Superior temporal gyrus (tissue), 1 donor: ENCODE results near the gene EME1.

ENCODE experiments used
- DNase-seq: peaks from one replicate; pipeline ENCODE4 v3.0.0-alpha.2; 2016; ENCODE audit errors: extremely low spot score

The EME1 gene

DNA sequence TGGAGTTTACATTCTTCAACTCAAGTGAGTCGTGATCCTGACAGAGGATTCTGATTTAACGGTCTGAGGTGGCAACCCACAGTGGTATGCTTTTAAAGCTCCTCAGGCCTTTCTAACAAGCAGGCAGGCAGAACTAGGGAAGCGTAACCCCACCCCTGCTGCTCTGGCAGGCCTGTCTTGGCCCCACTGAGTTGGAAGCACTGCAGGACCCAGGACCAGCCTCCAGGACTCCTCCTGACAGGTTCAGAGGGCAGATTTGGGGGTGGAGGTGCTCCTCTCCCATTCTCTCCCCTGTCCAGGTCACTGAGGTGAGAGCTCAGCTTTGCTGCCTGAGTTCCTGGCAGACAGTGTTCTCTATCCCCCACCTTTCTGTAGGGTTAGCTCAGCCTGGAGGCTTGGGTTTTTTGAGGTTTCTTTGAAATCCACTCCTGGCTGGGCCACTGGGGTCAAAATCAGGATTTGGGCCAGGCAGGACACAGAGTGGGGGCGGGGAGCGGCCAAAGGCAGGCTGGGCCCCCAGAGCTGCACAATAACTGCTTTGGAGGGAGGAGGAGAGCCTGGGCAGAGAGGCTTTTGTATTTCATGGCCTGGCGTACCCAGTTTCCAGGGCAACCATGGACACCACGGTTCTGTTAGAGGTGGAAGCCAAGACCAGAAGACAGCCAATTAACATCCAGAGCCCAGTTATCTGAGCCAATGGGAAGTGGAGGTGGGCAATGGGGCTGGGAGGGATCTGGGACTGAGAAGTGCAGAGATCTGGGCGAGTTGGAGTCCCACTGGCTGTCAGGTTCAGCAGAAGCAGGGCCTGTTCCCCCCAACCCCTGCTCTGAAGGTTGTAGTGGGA lies 9.6 kb upstream of the EME1 start:
- peak; percentile 84 for DNase-seq

GRCh38 chr17:50364061-50364458 lies 9.0 kb upstream of the EME1 start:
- DNase-seq = no peak

- DNase-seq = no peak
Observed at GRCh38 chr17:50364715-50365114, 8.3 kb upstream of the EME1 start.

DNA sequence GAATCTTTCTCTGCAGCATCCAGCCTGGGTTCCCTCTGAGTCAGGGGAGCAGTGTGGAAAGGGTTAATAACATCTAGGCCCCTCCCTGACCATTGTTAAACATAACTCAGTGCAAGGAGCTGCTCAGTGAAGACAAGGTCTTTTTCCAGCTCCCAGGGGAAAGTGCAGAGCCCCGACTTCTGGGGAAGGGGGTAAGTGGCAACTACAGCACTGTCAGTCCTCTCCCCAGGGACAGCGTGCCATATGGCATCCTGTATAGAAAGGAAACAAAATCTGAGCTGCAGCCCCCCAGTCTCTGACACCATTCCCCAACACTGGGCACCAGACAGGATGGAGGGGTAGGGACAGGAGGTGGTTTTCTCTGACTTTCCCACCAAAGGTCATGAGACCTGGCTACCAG lies 7.9 kb upstream of the EME1 start:
- DNase-seq = no peak

DNA sequence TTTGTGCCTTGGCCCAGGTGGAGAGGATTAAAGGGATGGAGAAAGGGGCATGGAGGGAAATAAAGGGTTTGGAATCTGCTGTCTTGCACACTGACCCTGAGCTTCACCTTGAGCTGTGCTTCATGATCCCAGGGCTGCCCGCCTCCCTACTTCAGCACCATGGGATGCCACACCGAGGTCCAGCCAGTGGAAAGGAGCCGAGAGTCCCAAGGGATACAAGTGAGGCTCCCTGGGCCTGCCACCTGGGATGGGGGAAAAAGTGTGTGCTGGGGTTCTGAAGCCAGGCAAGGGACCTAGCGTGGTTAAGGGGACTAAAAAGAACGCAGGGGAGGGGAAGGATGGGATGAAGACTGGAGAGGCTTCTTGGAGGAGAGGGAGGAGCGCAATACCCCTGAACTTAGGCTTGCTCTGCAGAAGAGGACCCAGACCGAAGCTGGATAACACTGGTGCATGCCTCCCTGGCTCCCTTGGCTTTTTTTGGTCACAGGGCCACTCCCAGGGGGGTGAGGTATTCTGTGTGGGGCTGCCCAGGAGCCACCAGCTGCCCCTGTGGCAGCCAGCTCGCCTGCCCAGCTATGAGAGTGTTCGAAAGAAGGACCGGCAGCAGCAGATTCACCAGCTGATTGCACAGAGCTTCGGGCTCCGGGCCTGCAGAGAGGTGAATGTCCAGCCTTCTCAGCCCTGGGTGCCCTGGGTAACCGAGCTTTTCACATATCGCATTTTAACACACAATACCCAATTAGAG lies 7.2 kb upstream of the EME1 start:
- DNase-seq = no peak

DNA sequence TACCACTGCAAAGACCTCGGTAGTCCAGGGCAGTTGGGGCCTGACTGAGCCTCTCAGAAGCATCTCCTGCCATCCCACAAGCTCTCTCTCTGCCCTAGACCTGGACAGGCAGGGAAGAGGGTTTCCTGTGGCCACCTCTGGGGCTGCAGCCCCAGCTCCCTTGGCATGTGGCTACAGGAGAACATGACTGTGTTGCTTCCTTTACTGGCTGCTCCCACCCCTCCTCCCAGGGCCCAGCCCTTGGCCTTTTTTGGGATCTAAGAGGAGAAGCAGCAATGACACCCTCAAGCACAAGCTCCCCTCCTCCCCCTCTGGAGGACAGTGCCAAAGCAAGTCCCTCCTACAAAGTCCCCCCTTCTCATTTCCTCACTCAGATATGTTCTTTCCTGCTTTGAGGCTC lies 5.6 kb upstream of the EME1 start:
- DNase-seq = no peak

DNA sequence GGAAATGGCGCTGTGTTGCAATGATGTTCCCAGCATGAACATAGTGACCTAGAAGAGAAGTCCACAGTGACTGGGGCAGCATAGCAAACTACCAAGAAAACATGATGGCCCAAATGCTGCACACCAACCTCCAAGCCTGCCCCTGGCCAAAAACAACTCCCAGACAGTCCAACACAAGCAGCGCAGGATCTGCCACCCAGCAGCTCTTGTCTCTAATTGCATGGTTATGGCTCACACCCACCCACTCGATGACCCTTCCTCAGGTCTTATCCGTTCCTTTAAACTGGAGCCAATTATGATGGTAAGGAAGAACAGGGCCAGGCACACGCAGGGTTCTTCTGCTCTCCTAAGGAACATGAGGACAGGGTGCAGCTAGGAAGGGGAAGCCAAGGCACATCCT lies 3.0 kb upstream of the EME1 start:
- no peak for DNase-seq

GRCh38 chr17:50371526-50371925 lies 1.5 kb upstream of the EME1 start:
- no peak for DNase-seq

DNA sequence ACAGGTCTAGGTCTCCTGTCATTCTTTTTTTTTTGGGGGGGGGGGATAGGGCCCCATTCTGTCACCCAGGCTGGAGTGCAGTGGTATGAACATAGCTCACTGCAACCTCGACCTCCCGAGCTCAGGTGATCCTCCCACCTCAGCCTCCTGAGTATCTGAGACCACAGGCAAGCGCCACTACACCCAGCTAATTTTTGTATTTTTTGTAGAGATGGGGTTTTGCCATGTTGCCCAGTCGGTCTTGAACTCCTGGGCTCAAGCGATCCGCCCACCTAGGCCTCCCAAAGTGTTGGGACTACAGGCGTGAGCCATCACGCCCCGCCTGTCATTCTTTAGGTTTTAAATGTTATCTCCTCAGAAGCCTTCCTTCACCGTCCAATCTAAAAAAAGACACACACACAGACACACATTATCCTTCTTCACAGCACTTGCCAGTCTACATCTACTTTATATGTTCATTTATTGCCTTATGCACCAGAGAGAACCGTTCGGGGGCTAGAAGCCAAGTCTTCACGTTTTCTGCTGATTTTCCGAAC lies 739 bp upstream of the EME1 start:
- no peak for DNase-seq

GRCh38 chr17:50373705-50374104 lies 676 bp downstream of the EME1 start:
- DNase-seq = no peak

GRCh38 chr17:50375858-50376538 lies 3.0 kb downstream of the EME1 start:
- DNase-seq = no peak

- no peak for DNase-seq
Observed at GRCh38 chr17:50379351-50380132, 6.5 kb downstream of the EME1 start.

DNA sequence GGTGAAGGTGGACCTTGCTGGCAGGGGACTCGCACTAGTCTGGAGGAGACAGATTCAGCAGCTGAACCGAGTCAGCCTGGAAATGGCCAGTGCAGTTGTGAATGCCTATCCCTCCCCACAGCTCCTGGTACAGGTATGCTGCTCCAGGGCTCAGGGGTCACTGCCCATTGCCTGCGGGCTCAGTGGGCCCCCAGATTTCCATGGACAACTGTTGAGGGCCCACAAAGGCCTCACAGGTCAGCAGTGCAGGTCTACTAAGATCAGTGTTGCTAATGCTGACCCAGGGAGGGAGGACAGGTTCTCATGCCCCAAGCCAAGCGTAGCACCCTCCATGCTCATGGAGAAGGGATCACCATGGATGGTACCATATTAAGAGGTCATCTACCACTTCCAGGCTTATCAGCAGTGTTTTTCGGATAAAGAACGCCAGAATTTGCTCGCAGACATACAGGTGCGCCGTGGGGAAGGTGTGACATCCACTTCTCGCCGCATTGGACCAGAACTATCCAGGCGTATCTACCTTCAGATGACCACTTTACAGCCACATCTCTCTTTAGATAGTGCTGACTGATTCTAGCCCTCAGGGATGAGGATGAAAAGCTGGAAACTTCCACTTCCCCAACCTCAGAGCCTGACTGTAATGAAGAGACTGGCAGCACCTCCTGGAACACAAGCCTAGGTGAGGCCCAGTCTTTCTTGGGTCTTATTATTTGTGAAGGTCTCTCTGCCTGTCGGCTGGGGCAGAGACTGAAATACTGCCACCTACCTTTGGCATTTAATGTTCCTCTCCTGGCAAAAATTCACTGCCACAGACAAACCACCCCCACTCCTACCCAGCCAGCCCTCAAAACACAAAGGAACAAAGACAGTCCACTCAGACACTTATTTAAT lies 7.6 kb downstream of the EME1 start:
- DNase-seq = no peak

DNA sequence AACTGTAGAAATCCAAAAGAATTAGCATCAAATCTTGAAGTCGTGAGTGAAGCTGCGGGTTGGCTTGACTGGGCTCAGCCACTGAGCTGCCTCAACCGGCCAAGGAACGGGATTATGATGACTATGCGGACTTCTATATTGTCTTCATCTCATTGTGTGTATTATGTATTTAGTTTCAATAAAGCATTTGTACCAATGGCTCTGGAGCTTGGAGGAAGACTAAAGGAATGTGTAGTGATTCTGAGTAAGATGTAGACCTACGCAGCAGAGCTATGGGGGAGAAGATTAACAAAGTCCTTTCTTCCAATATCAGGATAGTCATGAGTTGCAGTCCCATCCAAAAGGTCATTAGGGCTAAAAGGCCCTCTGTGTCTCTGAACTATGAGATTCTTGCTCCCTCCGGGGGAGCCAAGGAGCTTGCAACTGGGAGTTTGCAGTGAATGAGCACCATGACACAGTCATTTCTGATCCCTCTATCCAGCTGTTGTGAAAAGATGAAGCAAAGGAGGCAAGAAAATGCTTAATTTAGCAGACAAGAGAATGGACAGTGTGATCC lies 8.3 kb downstream of the EME1 start:
- DNase-seq = no peak

- no peak for DNase-seq
Observed at GRCh38 chr17:50381920-50382319, 8.9 kb downstream of the EME1 start.

DNA sequence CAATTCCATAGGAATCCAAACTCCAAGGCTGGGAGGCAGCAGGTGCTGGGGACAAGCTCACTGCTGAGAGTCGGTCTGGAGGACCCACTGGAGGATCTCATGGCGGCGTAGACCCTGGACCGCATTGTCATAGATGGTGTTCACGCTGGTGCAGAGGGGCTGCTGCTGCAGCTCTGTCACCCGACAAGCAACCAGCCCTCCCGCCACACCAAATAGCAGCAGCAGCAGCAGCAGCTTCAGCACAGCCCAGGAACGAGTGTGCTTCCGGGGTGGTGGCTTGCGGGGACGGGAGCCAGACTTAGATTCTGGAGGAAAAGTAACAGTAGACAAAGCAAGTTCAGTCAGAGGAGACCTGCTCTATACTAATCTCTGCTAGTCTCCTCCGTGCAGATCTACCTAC lies 9.9 kb downstream of the EME1 start:
- DNase-seq = no peak

DNA sequence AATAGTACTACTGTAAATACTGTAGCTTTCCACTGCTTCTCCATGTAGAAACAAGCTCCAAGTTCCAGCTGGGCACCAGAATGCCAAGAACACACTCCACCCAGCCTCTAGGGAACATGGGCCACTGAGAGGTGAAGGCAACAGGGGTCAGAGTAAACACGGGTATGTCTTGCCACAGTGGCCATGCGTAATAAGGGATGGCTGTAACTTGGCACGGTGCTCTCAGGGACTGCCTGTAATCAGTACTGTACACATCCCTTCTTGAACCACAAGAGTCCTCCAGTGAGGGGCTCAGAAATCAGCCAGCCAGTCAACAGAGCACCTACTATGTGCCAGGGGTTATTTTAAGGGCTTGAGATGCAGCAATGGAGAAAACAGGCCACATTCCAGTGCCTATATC lies 13.5 kb downstream of the EME1 start:
- no peak for DNase-seq

- no peak for DNase-seq
Observed at GRCh38 chr17:50388728-50389127, 15.7 kb downstream of the EME1 start.

DNA sequence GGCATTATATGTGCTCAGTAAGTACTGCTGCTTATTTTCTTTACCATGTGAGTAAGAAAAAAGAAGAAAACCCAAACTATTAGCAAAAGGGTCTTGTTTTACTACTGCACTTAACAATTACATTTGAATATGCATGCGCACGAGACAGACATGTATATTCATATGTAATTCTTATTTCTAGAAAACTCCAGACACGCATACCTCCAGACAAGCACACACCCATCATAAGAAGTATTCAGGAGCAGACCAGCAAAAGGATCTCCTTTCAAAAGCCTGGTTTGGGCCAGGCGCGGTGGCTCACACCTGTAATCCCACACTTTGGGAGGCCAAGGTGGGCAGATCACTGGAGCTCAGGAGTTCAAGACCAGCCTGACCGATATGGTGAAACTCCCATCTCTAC lies 16.5 kb downstream of the EME1 start:
- no peak for DNase-seq

DNA sequence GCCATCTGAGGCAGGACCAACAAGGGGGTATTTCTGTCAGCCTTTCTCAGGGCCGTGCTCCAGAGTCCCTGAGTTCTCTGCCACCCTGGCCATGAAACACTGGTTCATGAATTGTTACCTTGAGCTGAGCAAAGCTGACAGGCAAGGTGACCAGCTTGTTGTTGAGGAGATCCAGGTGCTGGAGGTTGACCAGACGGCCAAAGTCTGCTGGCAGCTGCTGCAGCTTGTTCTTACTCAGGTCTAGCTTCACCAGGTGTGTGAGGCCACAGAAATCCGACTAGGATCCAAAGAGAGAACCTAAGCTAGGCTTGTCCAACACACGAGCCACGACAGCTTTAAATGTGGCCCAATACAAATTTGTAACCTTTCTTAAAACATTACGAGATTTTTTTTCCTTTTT lies 19.6 kb downstream of the EME1 start:
- DNase-seq = no peak
